B cell (primary cell): Measurements from ENCODE around the gene SMARCD3. TPM values are rescaled to one million over a fixed set of nuclear protein-coding genes. Genes with fewer than 3 reads are reported as not detected.

Experiments used
- ATAC-seq: fragments of 200-7000 bp; cut with Tn5 transposase; one replicate; pipeline ENCODE4 v1.10.0; 2021; ENCODE audit warnings: low read depth, mild to moderate bottlenecking, moderate number of reproducible peaks, moderate library complexity
- CTCF ChIA-PET: fragments of 350-600 bp; sonication (Branson Sonifier 250); formaldehyde crosslinking; loops from one replicate; lab custom pipeline; 2021; ENCODE audit warnings: antibody characterized with exemption, inconsistent platforms; lab: Charles Lee
- POLR2A ChIA-PET: fragments of 350-600 bp; sonication (Branson Sonifier 250); formaldehyde crosslinking; loops from one replicate; lab custom pipeline; 2021; ENCODE audit warnings: antibody characterized with exemption; lab: Charles Lee
- DNase-seq: peaks from one replicate; pipeline ENCODE4 v3.0.0; 2013
- H2AFZ ChIP-seq: 2 replicates; pipeline ENCODE4 v1.6.1; 2012; ENCODE audit warnings: mild to moderate bottlenecking, low read depth, low read length; ENCODE audit not compliant: insufficient read depth, poor library complexity, severe bottlenecking
- H3K27ac ChIP-seq, 2 donors: 1 replicate in 1 of 2; 2 replicates in 1 of 2; pipeline ENCODE4 v1.5.1; 2012 to 2013; ENCODE audit warnings: low read length in 2 of 2, mild to moderate bottlenecking in 2 of 2, moderate library complexity in 1 of 2
- H3K27me3 ChIP-seq, 4 experiments: fragments of 200-600 bp in 1 of 4; sonication (generic) in 1 of 4; replicated peaks in 1 of 4; 1 replicate in 2 of 4; 2 replicates in 2 of 4; pipeline versions ENCODE4 v1.6.1 to v1.7.0; 2013 to 2016; ENCODE audit warnings: low read length in 3 of 4, mild to moderate bottlenecking in 2 of 4, mixed read lengths in 1 of 4, moderate library complexity in 1 of 4; ENCODE audit not compliant: insufficient read depth in 4 of 4, control insufficient read depth in 3 of 4; ENCODE audit errors: control extremely low read depth in 1 of 4
- H3K36me3 ChIP-seq, 2 experiments: replicated peaks in 1 of 2; 1 replicate in 1 of 2; 2 replicates in 1 of 2; pipeline versions ENCODE4 v1.6.1 to v1.7.1; 2013; ENCODE audit warnings: low read length in 1 of 2; ENCODE audit not compliant: insufficient read depth in 2 of 2, control insufficient read depth in 1 of 2; ENCODE audit errors: control extremely low read depth in 1 of 2, extremely low read depth in 1 of 2
- H3K4me1 ChIP-seq, 2 donors: fragments of 200-600 bp in 1 of 2; sonication (generic) in 1 of 2; 1 replicate in 1 of 2; 2 replicates in 1 of 2; pipeline versions ENCODE4 v1.5.1 to v1.6.1; 2013 to 2017; ENCODE audit warnings: low read length in 2 of 2; ENCODE audit not compliant: control insufficient read depth in 2 of 2, insufficient read depth in 2 of 2
- H3K4me2 ChIP-seq: replicated peaks from 2 replicates; pipeline ENCODE3; 2012; ENCODE audit warnings: mild to moderate bottlenecking, low read depth, low read length; ENCODE audit not compliant: poor library complexity, severe bottlenecking
- H3K4me3 ChIP-seq, 5 experiments: fragments of 200-600 bp in 1 of 5; sonication (generic) in 1 of 5; 1 replicate in 3 of 5; 2 replicates in 2 of 5; pipeline versions ENCODE4 v1.5.1 to v1.7.0; 2011 to 2016; ENCODE audit warnings: low read length in 4 of 5, mild to moderate bottlenecking in 4 of 5, low read depth in 2 of 5, control low read depth in 1 of 5, moderate library complexity in 1 of 5; ENCODE audit not compliant: insufficient read depth in 1 of 5; ENCODE audit errors: control extremely low read depth in 1 of 5, extremely low read depth in 1 of 5
- H3K79me2 ChIP-seq: fragments of 200-600 bp; sonication (generic); one replicate; pipeline ENCODE4 v1.6.0; 2016; ENCODE audit warnings: low read length; ENCODE audit not compliant: control insufficient read depth, insufficient read depth
- H3K9ac ChIP-seq: fragments of 200-600 bp; sonication (generic); 2 replicates; pipeline ENCODE4 v1.6.1; 2017; ENCODE audit warnings: mild to moderate bottlenecking, low read length, moderate library complexity
- H3K9me3 ChIP-seq, 3 donors: one replicate each; pipeline versions ENCODE4 v1.6.1 to v1.7.1; 2013; ENCODE audit warnings: low read length in 2 of 3; ENCODE audit not compliant: control insufficient read depth in 2 of 3, insufficient read depth in 1 of 3; ENCODE audit errors: control extremely low read depth in 1 of 3
- H4K20me1 ChIP-seq: 2 replicates; pipeline ENCODE4 v1.6.0; 2012; ENCODE audit warnings: mild to moderate bottlenecking, low read length; ENCODE audit not compliant: insufficient read depth, control insufficient read depth, poor library complexity, severe bottlenecking
- H3K27ac Mint-ChIP-seq: one replicate; pipeline ENCODE4 v1.8.0; 2021; ENCODE audit warnings: mixed read lengths
- H3K27me3 Mint-ChIP-seq: one replicate; pipeline ENCODE4 v1.8.0; 2021; ENCODE audit warnings: mixed read lengths
- H3K4me1 Mint-ChIP-seq: one replicate; pipeline ENCODE4 v1.8.0; 2021; ENCODE audit warnings: mixed read lengths
- H3K4me3 Mint-ChIP-seq: one replicate; pipeline ENCODE4 v1.8.0; 2021; ENCODE audit warnings: mixed read lengths
- H3K9me3 Mint-ChIP-seq: one replicate; pipeline ENCODE4 v1.8.0; 2022; ENCODE audit warnings: mixed read lengths; ENCODE audit not compliant: insufficient read depth
- CTCF ChIP-seq: fragments of 200-600 bp; IDR thresholded peaks from one replicate; pipeline ENCODE4 v1.8.0; 2022; ENCODE audit warnings: antibody characterized with exemption, mild to moderate bottlenecking
- EZH2 ChIP-seq: IDR thresholded peaks from 2 replicates; pipeline ENCODE4 v1.6.1; 2012; ENCODE audit warnings: borderline replicate concordance, low read depth, mild to moderate bottlenecking, moderate library complexity, low read length; ENCODE audit not compliant: insufficient read depth, poor library complexity, severe bottlenecking
- WGBS: methylation state at CpG from one replicate; pipeline ENCODE4 v1.1.5; 2013; ENCODE audit warnings: missing lambda C conversion rate; ENCODE audit not compliant: insufficient coverage; 5-methylcytosine and 5-hydroxymethylcytosine counted together
- intact Hi-C: fragments of 100-400 bp; cut with micrococcal nuclease; formaldehyde crosslinking; loops from one replicate; pipeline ENCODE4 v1.10.0; 2022
- polyA plus RNA-seq: library from polyadenylated mRNA; depleted of rRNA; stranded (reverse); fragments of >200 nt; gene quantifications from 2 replicates; pipeline ENCODE4 v1.2.3, GENCODE V29; 2012
- total RNA-seq, 2 donors: library from RNA; stranded (reverse); fragments of 120-200 nt in 1 of 2; gene quantifications; 1 replicate in 1 of 2; 2 replicates in 1 of 2; pipeline versions ENCODE4 v1.2.3 to v1.2.4, GENCODE V29; 2013 to 2022

Gene SMARCD3
- total and polyA plus RNA-seq, 2 donors (not counting 1 experiment from before 2014, with no cell fraction given): 1.0 TPM; not detected in 1

- Mint-ChIP-seq H3K4me1 (peaks cover 36% of the 10 kb centered on the region), H3K27me3 (no peaks in the 10 kb centered on the region), H3K9me3 (no peaks in the 10 kb centered on the region), H3K4me3 (no peak overlapping the region), H3K27ac (no peak overlapping the region)
- Histone ChIP-seq H3K4me1 (peaks cover 18% of the 10 kb centered on the region in 2 donors), H3K79me2 (peaks cover 25% of the 10 kb centered on the region), H3K9me3 (no peaks in the 10 kb centered on the region), H4K20me1 (peaks cover 10% of the 10 kb centered on the region), H2AFZ (no peak overlapping the region), H3K9ac (no peak overlapping the region), H3K27me3 (no peaks in the 10 kb centered on the region), H3K36me3 (peaks cover 0 to 55% of the 10 kb centered on the region in 2 experiments), H3K4me2 (no peak overlapping the region), H3K27ac (no peak overlapping the region), H3K4me3 (no peak overlapping the region)
- ATAC-seq (no peak), DNase-seq (no peak)
- 98% methylated on average over 13 of the region's 14 CpGs for WGBS
- TF ChIP-seq EZH2 (no peak), CTCF (no peak)
- intact Hi-C loops: no loop called here
- ChIA-PET CTCF (no interaction called here), POLR2A (no interaction called here)
These were observed 24.8 kb downstream of the SMARCD3 start for GRCh38 chr7:151223728-151224127.

- POLR2A ChIA-PET: interaction anchor here (2.2 kb wide), 1 partner anchor 9 kb away, joined by 4 read pairs; the partner anchor contains the start of gene ABCF2
- WGBS: 93% methylated on average over 5 of the region's 9 CpGs
- Histone ChIP-seq H3K4me1 (no peaks in the 10 kb centered on the region), H3K9me3 (no peaks in the 10 kb centered on the region), H3K27ac (no peak overlapping the region), H3K4me3 (no peak overlapping the region), H3K79me2 (no peaks in the 10 kb centered on the region), H3K4me2 (no peak overlapping the region), H3K9ac (no peak overlapping the region), H4K20me1 (no peaks in the 10 kb centered on the region), H3K27me3 (no peaks in the 10 kb centered on the region), H2AFZ (no peak overlapping the region), H3K36me3 (peaks cover 0 to 87% of the 10 kb centered on the region in 2 experiments)
- DNase-seq: no peak
- Mint-ChIP-seq H3K27ac (no peak overlapping the region), H3K27me3 (no peaks in the 10 kb centered on the region), H3K4me1 (no peaks in the 10 kb centered on the region), H3K9me3 (no peaks in the 10 kb centered on the region), H3K4me3 (no peak overlapping the region)
- TF ChIP-seq EZH2: no peak
- TF ChIP-seq CTCF: no peak
- CTCF ChIA-PET: no interaction called here
- ATAC-seq: no peak
- intact Hi-C loops: no loop called here
These were observed 30.3 kb downstream of the SMARCD3 start for GRCh38 chr7:151218170-151218569.
